Measurements from ENCODE around the gene BIN2.
A peak's percentile ranks its signal among the peaks of the same experiment; 100 is the strongest.

Gene BIN2

GRCh38 chr12:51323966-51324895, at the start of gene BIN2:
BIN2 (minus strand) TSS chr12:51324174; CDS start chr12:51324102, 72 bp downstream.
- no peak within 1 kb of the TSS for H3K4me3 ChIP-seq (ENCODE audit: control insufficient read depth, low read depth, low read length)
- TF ChIP-seq CTCF (conservative IDR thresholded peaks at IDR 0.05; ENCODE audit: control insufficient read depth, insufficient read depth, low read depth, low read length): no peak
- no peak for DNase-seq (ENCODE audit: low read depth)

DNA sequence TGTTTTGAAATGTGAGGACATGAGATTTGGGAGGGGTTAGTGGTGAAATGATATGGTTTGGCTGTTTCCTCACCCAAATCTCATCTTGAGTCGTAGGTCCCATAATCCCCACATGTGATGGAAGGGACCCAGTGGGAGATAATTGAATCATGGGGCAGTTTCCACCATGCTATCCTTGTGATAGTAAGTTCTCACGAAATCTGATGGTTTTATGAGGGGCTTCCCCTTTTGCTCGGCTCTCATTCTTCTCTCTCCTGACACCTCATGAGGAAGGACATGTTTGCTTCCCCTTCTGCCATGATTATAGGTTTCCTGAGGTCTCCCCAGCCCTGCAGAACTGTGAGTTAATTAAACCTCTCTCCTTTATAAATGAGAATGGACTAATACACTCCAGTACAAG, 49.2 kb upstream of the BIN2 start:
- no peak for DNase-seq (ENCODE audit: low read depth)
- no peak overlapping the region for H3K4me3 ChIP-seq (ENCODE audit: control insufficient read depth, low read depth, low read length)
- no peak for TF ChIP-seq CTCF (conservative IDR thresholded peaks at IDR 0.05; ENCODE audit: control insufficient read depth, insufficient read depth, low read depth, low read length)

DNA sequence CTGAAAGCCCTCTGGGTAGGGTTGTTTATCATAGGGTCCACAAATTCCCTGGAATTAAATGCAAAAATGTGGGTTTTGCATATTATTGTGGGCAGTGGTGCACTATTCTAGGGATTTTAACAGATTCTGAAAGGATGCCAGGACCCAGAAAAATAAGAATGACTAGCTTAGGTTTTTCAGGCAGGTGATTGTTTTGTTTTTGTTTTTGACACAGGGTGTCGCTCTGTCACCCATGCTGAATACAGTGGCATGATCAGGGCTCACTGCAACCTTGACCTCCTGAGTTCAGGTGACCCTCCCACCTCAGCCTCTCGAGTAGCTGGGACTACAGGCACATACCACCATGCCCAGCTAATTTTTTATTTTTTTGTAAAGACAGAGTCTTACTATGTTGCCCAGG, 48.0 kb upstream of the BIN2 start:
- DNase-seq (ENCODE audit: low read depth): no peak
- no peak for TF ChIP-seq CTCF (conservative IDR thresholded peaks at IDR 0.05; ENCODE audit: control insufficient read depth, insufficient read depth, low read depth, low read length)
- no peak overlapping the region for H3K4me3 ChIP-seq (ENCODE audit: control insufficient read depth, low read depth, low read length)

DNA sequence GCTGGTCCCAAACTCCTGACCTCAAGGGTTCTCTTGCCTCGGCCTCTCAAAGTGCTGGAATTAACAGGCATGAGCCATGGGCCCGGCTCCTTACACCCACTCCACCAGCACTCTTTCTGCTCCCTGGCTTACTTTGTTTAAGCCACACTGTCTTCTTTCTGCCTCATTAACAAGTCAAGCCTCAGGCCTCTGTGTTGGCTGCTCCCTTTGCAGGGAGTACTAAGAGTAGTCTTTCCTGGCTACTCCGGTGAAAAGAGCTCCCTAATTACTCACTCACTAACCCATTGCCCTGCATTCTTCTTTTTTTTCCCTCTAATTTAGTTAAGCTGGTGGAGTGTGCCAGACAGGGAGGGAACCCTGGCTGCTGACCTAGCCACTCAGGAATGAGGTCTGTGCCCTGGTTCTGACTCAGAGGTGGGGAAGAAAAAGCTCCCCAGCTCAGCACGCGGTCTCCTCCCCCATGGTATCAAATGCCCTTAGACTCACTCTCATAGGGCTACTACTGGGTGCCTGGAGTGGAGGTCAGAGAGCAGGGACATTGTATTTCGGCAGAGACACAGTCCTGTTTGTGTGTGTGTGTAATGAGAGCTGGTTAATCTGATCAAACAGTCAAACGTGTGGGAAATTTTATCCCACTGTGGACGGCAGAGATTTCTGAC, 47.5 kb upstream of the BIN2 start:
- H3K4me3 ChIP-seq (ENCODE audit: control insufficient read depth, low read depth, low read length): no peak overlapping the region
- DNase-seq (ENCODE audit: low read depth): peak; percentile 97
- no peak for TF ChIP-seq CTCF (conservative IDR thresholded peaks at IDR 0.05; ENCODE audit: control insufficient read depth, insufficient read depth, low read depth, low read length)

DNA sequence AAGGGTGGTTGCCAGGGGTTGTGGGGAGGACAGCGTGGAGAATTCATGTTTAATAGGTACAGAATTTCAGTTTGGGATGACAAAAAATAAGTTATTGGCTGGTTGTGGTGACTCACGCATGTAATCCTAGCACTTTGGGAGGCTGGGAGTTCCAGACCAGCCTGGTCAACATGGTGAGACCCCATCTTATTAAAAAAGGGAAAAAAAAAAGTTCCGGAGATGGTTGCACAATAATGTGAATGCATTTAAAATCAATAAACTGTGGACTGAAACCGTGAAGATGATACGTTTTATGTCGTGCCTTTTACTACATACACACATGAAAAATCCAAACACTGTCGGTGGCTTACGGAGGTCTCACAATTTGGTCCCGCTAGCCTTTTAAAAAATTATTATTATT, 46.7 kb upstream of the BIN2 start:
- H3K4me3 ChIP-seq (ENCODE audit: control insufficient read depth, low read depth, low read length): no peak overlapping the region
- TF ChIP-seq CTCF (conservative IDR thresholded peaks at IDR 0.05; ENCODE audit: control insufficient read depth, insufficient read depth, low read depth, low read length): no peak
- no peak for DNase-seq (ENCODE audit: low read depth)

GRCh38 chr12:51369581-51369980, 45.6 kb upstream of the BIN2 start:
- TF ChIP-seq CTCF (conservative IDR thresholded peaks at IDR 0.05; ENCODE audit: control insufficient read depth, insufficient read depth, low read depth, low read length): no peak
- DNase-seq (ENCODE audit: low read depth): no peak
- H3K4me3 ChIP-seq (ENCODE audit: control insufficient read depth, low read depth, low read length): no peak overlapping the region

Measured in fibroblast of mammary gland (primary cell).